ELR (cell line): ENCODE measurements around the gene CASP12.
"Not testable (repeated sequence)": the region's sequence is repeated elsewhere in the genome, so short reads cannot be mapped to it uniquely, and the experiment has no call there.

Experiments
- DNase-seq: peaks from one replicate; pipeline ENCODE4 v3.0.0-alpha.2; 2015; ENCODE audit warnings: low read depth

CASP12 gene

GRCh38 chr11:104897891-104898684 is at the start of gene CASP12:
Gene CASP12 (minus strand): TSS chr11:104898460.
- DNase-seq = no peak

GRCh38 chr11:104946907-104947306 is 48.6 kb upstream of the CASP12 start:
- peak; percentile 75 for DNase-seq

- no peak for DNase-seq
These were observed 45.8 kb upstream of the CASP12 start for GRCh38 chr11:104944076-104944475.

GRCh38 chr11:104943561-104943960 is 45.3 kb upstream of the CASP12 start:
- DNase-seq = no peak

GRCh38 chr11:104934594-104934993 is 36.3 kb upstream of the CASP12 start:
- DNase-seq = no peak

GRCh38 chr11:104934073-104934472 is 35.8 kb upstream of the CASP12 start:
- not testable (repeated sequence) for DNase-seq

GRCh38 chr11:104928811-104929210 is 30.6 kb upstream of the CASP12 start:
- DNase-seq = no peak

- DNase-seq = no peak
These were observed 28.7 kb upstream of the CASP12 start for GRCh38 chr11:104926771-104927611.

GRCh38 chr11:104925850-104926249 is 27.6 kb upstream of the CASP12 start:
- no peak for DNase-seq

- DNase-seq = peak; percentile 63
These were observed 20.0 kb upstream of the CASP12 start for GRCh38 chr11:104918113-104918824.

- peak; percentile 12 for DNase-seq
These were observed 19.2 kb upstream of the CASP12 start for GRCh38 chr11:104917271-104918112.

GRCh38 chr11:104916442-104916841 is 18.2 kb upstream of the CASP12 start:
- DNase-seq = peak; percentile 48

- no peak for DNase-seq
These were observed 13.8 kb upstream of the CASP12 start for GRCh38 chr11:104912102-104912501.

GRCh38 chr11:104908186-104908531 is 9.9 kb upstream of the CASP12 start:
- DNase-seq = no peak

GRCh38 chr11:104907521-104908185 is 9.4 kb upstream of the CASP12 start:
- peak; percentile 51 for DNase-seq

- DNase-seq = no peak
These were observed 7.0 kb upstream of the CASP12 start for GRCh38 chr11:104905271-104905670.

GRCh38 chr11:104899226-104899625 is 966 bp upstream of the CASP12 start:
- DNase-seq = no peak

GRCh38 chr11:104898685-104899013 is 389 bp upstream of the CASP12 start:
- DNase-seq = no peak

- no peak for DNase-seq
These were observed 2.6 kb downstream of the CASP12 start for GRCh38 chr11:104895634-104896033.

- no peak for DNase-seq
These were observed 4.4 kb downstream of the CASP12 start for GRCh38 chr11:104893876-104894275.
